Smooth muscle cell (in vitro differentiated cells): Measurements from ENCODE around the gene SIAH3. TPM values are rescaled to one million over a fixed set of nuclear protein-coding genes. Genes with fewer than 3 reads are reported as not detected.

Experiments
- DNase-seq: peaks from one replicate; lab custom pipeline; 2025; ENCODE audit not compliant: unreplicated experiment; lab: John Stamatoyannopoulos, UW
- H2AFZ ChIP-seq: fragments of 200-600 bp; sonication (generic); 2 replicates; pipeline ENCODE4 v1.6.0; 2016; ENCODE audit warnings: antibody characterized with exemption, low read depth, mild to moderate bottlenecking
- H3F3A ChIP-seq: fragments of 200-600 bp; sonication (generic); 2 replicates; pipeline ENCODE4 v1.6.0; 2017; ENCODE audit warnings: antibody characterized with exemption, low read depth
- H3K27ac ChIP-seq: fragments of 200-600 bp; sonication (generic); 2 replicates; pipeline ENCODE4 v1.5.1; 2016; ENCODE audit warnings: low read depth, mild to moderate bottlenecking
- H3K27me3 ChIP-seq: fragments of 200-600 bp; sonication (generic); 2 replicates; pipeline ENCODE4 v1.6.1; 2016; ENCODE audit warnings: low read depth, mild to moderate bottlenecking
- H3K36me3 ChIP-seq: fragments of 200-600 bp; sonication (generic); 2 replicates; pipeline ENCODE4 v1.5.1; 2016; ENCODE audit warnings: low read depth
- H3K4me1 ChIP-seq: fragments of 200-600 bp; sonication (generic); 2 replicates; pipeline ENCODE4 v1.5.1; 2016; ENCODE audit warnings: low read depth
- H3K4me2 ChIP-seq: fragments of 200-600 bp; sonication (generic); 2 replicates; pipeline ENCODE4 v1.6.0; 2016; ENCODE audit warnings: mild to moderate bottlenecking
- H3K4me3 ChIP-seq: fragments of 200-600 bp; sonication (generic); 2 replicates; pipeline ENCODE4 v1.5.1; 2016; ENCODE audit warnings: mild to moderate bottlenecking
- H3K79me2 ChIP-seq: fragments of 200-600 bp; sonication (generic); 2 replicates; pipeline ENCODE4 v1.6.0; 2016; ENCODE audit warnings: low read depth, mild to moderate bottlenecking
- H3K9ac ChIP-seq: fragments of 200-600 bp; sonication (generic); 2 replicates; pipeline ENCODE4 v1.6.0; 2016; ENCODE audit warnings: low read depth
- H3K9me3 ChIP-seq: fragments of 200-600 bp; sonication (generic); replicated peaks from 2 replicates; pipeline ENCODE4 v1.5.1; 2016; ENCODE audit warnings: low read depth
- H4K20me1 ChIP-seq: fragments of 200-600 bp; sonication (generic); 2 replicates; pipeline ENCODE4 v1.6.0; 2016; ENCODE audit warnings: low read depth
- WGBS: methylation state at CpG from one replicate; pipeline ENCODE4 v1.1.7; 2016; ENCODE audit warnings: low lambda C conversion rate; 5-methylcytosine and 5-hydroxymethylcytosine counted together
- polyA plus RNA-seq: library from polyadenylated mRNA; unstranded; fragments of >200 nt; fragmentation: Nextera tagmentation; extraction: Ambion mirVana; gene quantifications from 2 replicates; pipeline ENCODE4 v1.2.1, GENCODE V29; 2016
- total RNA-seq: library from RNA; depleted of rRNA; stranded (reverse); fragments of >200 nt; gene quantifications from 2 replicates; pipeline ENCODE4 v1.2.3, GENCODE V29; 2014
- TF ChIP-seq, protein P1 (sequence below): fragments of 200-600 bp; sonication (generic); IDR thresholded peaks from 2 replicates; pipeline ENCODE4 v1.5.1; 2017; ENCODE audit warnings: borderline replicate concordance, mild to moderate bottlenecking, antibody characterized with exemption; ENCODE audit not compliant: insufficient read depth, poor library complexity, severe bottlenecking

Gene SIAH3
- total and polyA plus RNA-seq, 2 experiments from 2014 or later = not detected

DNA sequence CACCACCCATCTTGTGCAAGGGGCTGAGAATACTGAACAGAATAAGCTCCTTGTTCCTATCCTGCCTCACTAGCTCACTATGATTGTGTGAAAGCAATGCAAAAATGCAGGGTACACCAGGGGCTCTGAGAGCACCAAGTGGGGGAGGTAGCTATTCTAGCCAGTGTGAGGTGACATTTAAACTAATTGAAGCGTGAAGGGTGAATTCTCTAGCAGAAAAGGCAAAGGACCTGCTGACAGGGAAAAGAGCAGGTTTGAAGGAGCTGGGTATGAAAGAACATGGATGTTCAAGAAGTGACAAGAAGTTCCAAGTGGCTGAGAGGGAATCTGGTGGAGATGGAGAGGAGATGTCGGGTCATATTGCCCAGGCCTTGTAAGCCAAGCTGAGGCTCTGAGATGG lies 64.2 kb downstream of the SIAH3 start:
- Histone ChIP-seq H3K4me1 (no peaks in the 10 kb centered on the region), H3K4me3 (no peak overlapping the region), H3K4me2 (no peak overlapping the region), H3F3A (no peaks in the 10 kb centered on the region), H3K9me3 (no peaks in the 10 kb centered on the region), H2AFZ (no peak overlapping the region), H3K27me3 (peaks cover 72% of the 10 kb centered on the region), H3K36me3 (no peaks in the 10 kb centered on the region), H3K27ac (no peak overlapping the region), H4K20me1 (no peaks in the 10 kb centered on the region), H3K79me2 (no peaks in the 10 kb centered on the region), H3K9ac (no peak overlapping the region)
- DNase-seq = no peak
- WGBS = 98% methylated on average over 2 of the region's 2 CpGs
- TF ChIP-seq, protein P1, sequence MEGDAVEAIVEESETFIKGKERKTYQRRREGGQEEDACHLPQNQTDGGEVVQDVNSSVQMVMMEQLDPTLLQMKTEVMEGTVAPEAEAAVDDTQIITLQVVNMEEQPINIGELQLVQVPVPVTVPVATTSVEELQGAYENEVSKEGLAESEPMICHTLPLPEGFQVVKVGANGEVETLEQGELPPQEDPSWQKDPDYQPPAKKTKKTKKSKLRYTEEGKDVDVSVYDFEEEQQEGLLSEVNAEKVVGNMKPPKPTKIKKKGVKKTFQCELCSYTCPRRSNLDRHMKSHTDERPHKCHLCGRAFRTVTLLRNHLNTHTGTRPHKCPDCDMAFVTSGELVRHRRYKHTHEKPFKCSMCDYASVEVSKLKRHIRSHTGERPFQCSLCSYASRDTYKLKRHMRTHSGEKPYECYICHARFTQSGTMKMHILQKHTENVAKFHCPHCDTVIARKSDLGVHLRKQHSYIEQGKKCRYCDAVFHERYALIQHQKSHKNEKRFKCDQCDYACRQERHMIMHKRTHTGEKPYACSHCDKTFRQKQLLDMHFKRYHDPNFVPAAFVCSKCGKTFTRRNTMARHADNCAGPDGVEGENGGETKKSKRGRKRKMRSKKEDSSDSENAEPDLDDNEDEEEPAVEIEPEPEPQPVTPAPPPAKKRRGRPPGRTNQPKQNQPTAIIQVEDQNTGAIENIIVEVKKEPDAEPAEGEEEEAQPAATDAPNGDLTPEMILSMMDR = no peak

DNA sequence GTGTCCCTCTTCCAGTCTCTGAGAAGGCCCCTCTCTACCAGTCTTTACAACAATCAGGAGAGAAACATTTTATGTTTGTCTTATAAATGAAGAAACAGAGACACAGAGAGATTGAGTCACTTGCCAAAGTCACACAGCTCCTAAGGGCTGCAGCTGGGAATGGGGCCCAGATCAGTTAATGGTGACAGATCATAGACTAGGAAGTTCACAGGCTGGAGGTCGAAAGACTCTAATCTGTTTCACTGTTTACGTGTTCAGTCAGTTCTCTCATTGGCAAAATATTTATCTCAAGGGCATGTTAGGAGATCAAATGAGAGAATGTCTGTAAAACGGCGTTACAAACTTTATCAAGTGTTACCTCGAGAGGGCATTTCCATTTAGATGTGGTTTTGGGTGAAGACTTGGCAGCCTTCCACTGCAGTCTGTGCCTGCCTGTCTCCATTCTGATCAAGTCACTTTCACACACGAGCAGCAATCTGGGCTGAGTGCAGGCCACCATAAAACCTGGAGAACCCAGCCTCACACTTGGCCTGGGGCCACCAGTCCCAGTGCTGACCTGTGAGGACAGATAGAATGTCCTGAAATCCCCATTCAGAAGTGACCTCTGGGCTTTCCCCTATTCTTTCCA lies 65.1 kb downstream of the SIAH3 start:
- Histone ChIP-seq H3K4me2 (no peak overlapping the region), H2AFZ (no peak overlapping the region), H3K27ac (no peak overlapping the region), H3K9ac (no peak overlapping the region), H3K36me3 (no peaks in the 10 kb centered on the region), H4K20me1 (no peaks in the 10 kb centered on the region), H3K79me2 (no peaks in the 10 kb centered on the region), H3K4me1 (no peaks in the 10 kb centered on the region), H3K4me3 (no peak overlapping the region), H3K9me3 (no peaks in the 10 kb centered on the region), H3K27me3 (peaks cover 77% of the 10 kb centered on the region), H3F3A (no peaks in the 10 kb centered on the region)
- TF ChIP-seq, protein P1 = no peak
- 48% methylated on average over 6 of the region's 6 CpGs for WGBS
- no peak for DNase-seq

DNA sequence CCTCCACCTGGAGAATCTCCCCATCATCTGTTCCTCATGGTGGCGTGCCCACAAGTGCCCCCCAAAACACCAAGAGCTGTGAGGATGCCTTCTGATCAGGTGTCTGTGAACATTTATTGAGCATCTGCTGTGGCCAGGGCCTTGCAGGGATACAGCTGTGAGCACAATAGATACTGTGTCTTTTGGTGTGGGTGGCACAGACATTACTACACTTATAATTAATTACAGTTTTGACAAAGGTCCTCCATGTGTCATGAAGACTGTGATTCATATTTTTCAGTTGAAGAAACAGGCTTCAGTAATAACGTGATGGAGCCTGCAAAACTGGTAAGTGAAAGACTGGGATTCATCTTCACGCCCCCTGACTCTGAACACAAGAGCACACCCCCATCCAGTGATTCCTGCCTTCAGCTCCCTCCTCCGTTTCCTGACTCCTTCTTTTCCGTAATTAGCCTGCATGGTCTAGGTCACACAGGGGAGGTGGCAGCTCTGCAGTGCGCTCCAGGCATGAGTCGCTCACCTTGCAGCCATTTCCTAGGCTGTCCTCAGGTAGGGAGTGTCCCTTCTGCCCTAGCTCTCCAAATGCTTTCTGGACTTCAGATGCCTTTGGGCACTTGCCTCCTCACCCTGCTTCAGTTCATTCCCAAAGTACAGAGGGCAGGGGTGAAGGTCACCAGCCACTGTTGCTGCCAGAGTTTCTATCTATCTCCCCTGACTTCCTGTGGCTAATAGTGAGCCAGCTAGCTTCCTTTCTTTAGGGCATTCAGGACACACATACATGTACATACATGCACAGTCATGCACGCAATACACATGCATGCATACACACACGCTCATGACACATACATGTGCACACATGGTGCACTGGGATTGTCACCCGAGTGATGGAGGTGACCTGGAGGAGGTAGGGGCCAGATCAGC lies 66.5 kb downstream of the SIAH3 start:
- TF ChIP-seq, protein P1 = no peak
- WGBS = 76% methylated on average over 10 of the region's 10 CpGs

More for the DNA sequence above, 66.5 kb downstream of the SIAH3 start:
- Histone ChIP-seq H3K27me3 (peaks cover 80% of the 10 kb centered on the region), H3F3A (no peaks in the 10 kb centered on the region), H3K9ac (no peak overlapping the region), H3K4me2 (no peak overlapping the region), H2AFZ (no peak overlapping the region), H3K79me2 (no peaks in the 10 kb centered on the region), H3K9me3 (no peaks in the 10 kb centered on the region), H4K20me1 (no peaks in the 10 kb centered on the region), H3K4me1 (no peaks in the 10 kb centered on the region), H3K27ac (no peak overlapping the region), H3K36me3 (no peaks in the 10 kb centered on the region), H3K4me3 (no peak overlapping the region)
- no peak for DNase-seq
